Tibial nerve (tissue), 4 donors: ENCODE measurements around the gene SMO. TPM values are rescaled to one million over a fixed set of nuclear protein-coding genes. Genes with fewer than 3 reads are reported as not detected.

Experiments
- DNase-seq, 2 donors: peaks; one replicate each; pipeline ENCODE4 v3.0.0-alpha.2; 2019; ENCODE audit warnings: low spot score in 2 of 2
- H3K27ac ChIP-seq, 4 donors: fragments of 200-600 bp; sonication (generic) in 3 of 4; one replicate each; pipeline ENCODE4 v1.5.1; 2017 to 2019; ENCODE audit warnings: mild to moderate bottlenecking in 1 of 4
- H3K27me3 ChIP-seq, 2 donors: fragments of 200-600 bp; sonication (generic) in 1 of 2; one replicate each; pipeline versions ENCODE4 v1.5.1 to v1.6.0; 2017 to 2019
- H3K36me3 ChIP-seq, 3 donors: fragments of 200-600 bp; sonication (generic); one replicate each; pipeline ENCODE4 v1.5.1; 2018 to 2019
- H3K4me1 ChIP-seq, 4 donors: fragments of 200-600 bp; sonication (generic) in 3 of 4; one replicate each; pipeline ENCODE4 v1.5.1; 2017 to 2019
- H3K4me3 ChIP-seq, 4 donors: fragments of 200-600 bp; sonication (generic) in 3 of 4; one replicate each; pipeline ENCODE4 v1.5.1; 2017 to 2019; ENCODE audit warnings: mild to moderate bottlenecking in 1 of 4, moderate library complexity in 1 of 4
- H3K9me3 ChIP-seq, 4 donors: fragments of 200-600 bp; sonication (generic) in 3 of 4; one replicate each; pipeline ENCODE4 v1.5.1; 2017 to 2019
- EP300 ChIP-seq, 2 donors: sonication (generic); formaldehyde crosslinking; IDR thresholded peaks; one replicate each; pipeline ENCODE4 v1.6.1; 2017; ENCODE audit warnings: antibody characterized with exemption in 2 of 2, mild to moderate bottlenecking in 1 of 2
- POLR2A ChIP-seq, 2 donors: fragments of 450-650 bp; IDR thresholded peaks; one replicate each; pipeline ENCODE4 v1.6.1; 2017; ENCODE audit warnings: antibody characterized with exemption in 2 of 2, mild to moderate bottlenecking in 2 of 2, moderate library complexity in 2 of 2
- whole genome bisulfite sequencing, 2 donors: methylation state at CpG; one replicate each; pipeline ENCODE4 v1.1.5; 2018; 5-methylcytosine and 5-hydroxymethylcytosine counted together
- total RNA-seq, 4 donors: library from RNA; depleted of rRNA; stranded (reverse); fragments of >200 nt; gene quantifications; one replicate each; pipeline ENCODE4 v1.1.0, GENCODE V29; 2016
- TF ChIP-seq, protein P1 (sequence below), 5 experiments: fragments of 200-600 bp in 3 of 5; fragments of 450-650 bp in 2 of 5; sonication (generic) in 3 of 5; IDR thresholded peaks; one replicate each; pipeline ENCODE4 v1.5.1; 2016 to 2019; ENCODE audit warnings: antibody characterized with exemption in 5 of 5, mild to moderate bottlenecking in 3 of 5, moderate library complexity in 2 of 5

The SMO gene
- total RNA-seq, 4 donors from 2014 or later = 26.4 to 65.7 (median 51.5) TPM

- peaks cover 0 to 5% of the 10 kb centered on the region in 2 donors for H3K27me3 ChIP-seq
- 93 to 100% methylated on average over 3 of the region's 3 CpGs for WGBS, 2 donors
- no peaks in the 10 kb centered on the region for H3K9me3 ChIP-seq
- H3K4me1 ChIP-seq = peaks cover 0 to 21% (median 0%) of the 10 kb centered on the region in 4 donors
- H3K4me3 ChIP-seq = no peak overlapping the region
- no peak for DNase-seq
- TF ChIP-seq EP300 (IDR thresholded peaks at IDR 0.05) (no peak), POLR2A (IDR thresholded peaks at IDR 0.05) (no peak)
- TF ChIP-seq, protein P1, sequence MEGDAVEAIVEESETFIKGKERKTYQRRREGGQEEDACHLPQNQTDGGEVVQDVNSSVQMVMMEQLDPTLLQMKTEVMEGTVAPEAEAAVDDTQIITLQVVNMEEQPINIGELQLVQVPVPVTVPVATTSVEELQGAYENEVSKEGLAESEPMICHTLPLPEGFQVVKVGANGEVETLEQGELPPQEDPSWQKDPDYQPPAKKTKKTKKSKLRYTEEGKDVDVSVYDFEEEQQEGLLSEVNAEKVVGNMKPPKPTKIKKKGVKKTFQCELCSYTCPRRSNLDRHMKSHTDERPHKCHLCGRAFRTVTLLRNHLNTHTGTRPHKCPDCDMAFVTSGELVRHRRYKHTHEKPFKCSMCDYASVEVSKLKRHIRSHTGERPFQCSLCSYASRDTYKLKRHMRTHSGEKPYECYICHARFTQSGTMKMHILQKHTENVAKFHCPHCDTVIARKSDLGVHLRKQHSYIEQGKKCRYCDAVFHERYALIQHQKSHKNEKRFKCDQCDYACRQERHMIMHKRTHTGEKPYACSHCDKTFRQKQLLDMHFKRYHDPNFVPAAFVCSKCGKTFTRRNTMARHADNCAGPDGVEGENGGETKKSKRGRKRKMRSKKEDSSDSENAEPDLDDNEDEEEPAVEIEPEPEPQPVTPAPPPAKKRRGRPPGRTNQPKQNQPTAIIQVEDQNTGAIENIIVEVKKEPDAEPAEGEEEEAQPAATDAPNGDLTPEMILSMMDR (IDR thresholded peaks at IDR 0.05) = no peak
- no peaks in the 10 kb centered on the region for H3K36me3 ChIP-seq
- no peak overlapping the region for H3K27ac ChIP-seq
These were observed 5.5 kb downstream of the SMO start for GRCh38 chr7:129193892-129194291.

DNA sequence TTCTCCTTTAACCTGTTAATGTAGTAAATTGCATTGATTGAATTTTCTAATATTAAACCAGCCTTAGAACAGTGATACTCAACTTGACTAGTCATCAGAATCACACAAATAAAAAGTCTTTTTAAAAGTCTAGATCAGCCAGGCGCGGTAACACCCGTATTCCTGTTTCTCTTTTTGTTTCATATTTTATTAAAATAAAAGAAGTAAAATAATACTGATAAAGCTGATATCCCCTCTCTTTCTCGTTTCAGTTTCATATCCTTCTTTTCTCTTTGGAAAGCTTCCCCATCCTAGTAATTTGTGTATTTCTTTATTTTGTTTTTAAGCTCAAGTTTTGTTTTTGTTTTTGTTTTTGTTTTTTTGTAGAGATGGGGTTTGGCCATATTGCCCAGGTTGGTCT lies 9.3 kb downstream of the SMO start:
- H3K36me3 ChIP-seq = no peaks in the 10 kb centered on the region
- H3K27me3 ChIP-seq = no peaks in the 10 kb centered on the region
- no peak overlapping the region for H3K27ac ChIP-seq
- WGBS, 2 donors = 79 to 85% methylated on average over 4 of the region's 4 CpGs
- no peak overlapping the region for H3K4me3 ChIP-seq
- TF ChIP-seq, protein P1 (IDR thresholded peaks at IDR 0.05) = no peak
- no peak for TF ChIP-seq EP300 (IDR thresholded peaks at IDR 0.05)
- TF ChIP-seq POLR2A (IDR thresholded peaks at IDR 0.05) = no peak
- H3K9me3 ChIP-seq = no peaks in the 10 kb centered on the region
- no peak for DNase-seq
- H3K4me1 ChIP-seq = no peaks in the 10 kb centered on the region

DNA sequence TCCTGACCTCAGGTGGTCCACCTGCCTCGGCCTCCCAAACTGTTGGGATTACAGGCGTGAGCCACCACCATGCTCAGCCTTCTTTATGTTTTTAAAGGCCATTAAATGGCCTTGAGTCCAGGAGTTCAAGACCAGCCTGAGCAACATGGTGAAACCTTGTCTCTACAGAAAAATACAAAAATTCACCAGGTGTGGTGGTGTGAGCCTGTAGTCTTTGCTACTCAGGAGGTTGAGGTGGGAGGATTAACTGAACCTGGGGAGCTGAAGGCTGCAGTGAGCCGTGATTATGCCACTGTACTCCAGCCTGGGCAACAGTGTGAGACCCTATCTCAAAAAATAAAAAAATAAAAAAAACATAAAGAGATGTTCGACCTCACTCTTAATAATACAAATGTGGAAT lies 11.0 kb downstream of the SMO start:
- no peaks in the 10 kb centered on the region for H3K9me3 ChIP-seq
- no peak overlapping the region for H3K27ac ChIP-seq
- no peaks in the 10 kb centered on the region for H3K4me1 ChIP-seq
- no peaks in the 10 kb centered on the region for H3K36me3 ChIP-seq
- no peak overlapping the region for H3K4me3 ChIP-seq
- 96 to 97% methylated on average over 4 of the region's 4 CpGs for WGBS, 2 donors
- no peak for TF ChIP-seq EP300 (IDR thresholded peaks at IDR 0.05)
- TF ChIP-seq, protein P1 (IDR thresholded peaks at IDR 0.05) = no peak
- no peak for TF ChIP-seq POLR2A (IDR thresholded peaks at IDR 0.05)
- no peak for DNase-seq
- no peaks in the 10 kb centered on the region for H3K27me3 ChIP-seq

DNA sequence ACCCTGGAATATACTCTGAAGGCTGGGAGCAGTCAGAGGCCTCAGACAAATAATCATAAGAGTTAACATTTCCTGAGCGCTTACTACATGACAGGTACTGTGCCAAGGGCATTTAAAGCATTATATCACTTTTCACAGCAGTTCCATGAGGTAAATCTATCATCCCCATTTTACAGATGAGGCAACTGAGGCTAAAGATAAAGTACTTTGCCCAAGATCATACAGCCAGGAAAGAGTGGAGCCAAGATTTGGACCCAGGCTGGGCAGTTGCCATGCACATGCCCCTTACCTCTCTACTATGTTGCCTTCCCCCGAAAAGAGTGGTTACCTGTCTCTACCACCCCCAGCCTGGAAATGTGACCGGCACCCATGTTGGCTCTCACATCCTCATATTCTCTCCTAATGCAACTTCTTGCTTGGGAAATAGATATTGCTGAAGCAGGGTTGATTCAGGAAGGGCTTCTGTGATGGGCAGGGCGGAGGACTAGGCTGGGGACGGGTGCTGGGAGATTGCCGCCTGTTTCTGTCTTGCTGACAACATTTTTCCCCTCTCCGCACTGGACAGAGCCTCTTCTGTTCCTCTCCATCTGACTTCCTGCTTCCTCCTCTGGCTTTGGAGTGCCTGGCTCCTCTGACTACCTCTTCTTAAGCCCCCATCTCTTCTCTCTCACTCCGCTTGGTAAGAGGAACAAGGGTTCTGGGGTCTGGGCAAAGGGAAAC lies 13.8 kb downstream of the SMO start:
- no peak for DNase-seq
- Histone ChIP-seq H3K4me1 (no peaks in the 10 kb centered on the region), H3K27me3 (no peaks in the 10 kb centered on the region), H3K9me3 (no peaks in the 10 kb centered on the region), H3K27ac (no peak overlapping the region), H3K36me3 (peaks cover 0 to 23% (median 0%) of the 10 kb centered on the region in 3 donors), H3K4me3 (no peak overlapping the region)
- WGBS, 2 donors = 64% methylated on average over 8 of the region's 8 CpGs
- no peak for TF ChIP-seq EP300 (IDR thresholded peaks at IDR 0.05)
- TF ChIP-seq, protein P1 (IDR thresholded peaks at IDR 0.05) = no peak
- no peak for TF ChIP-seq POLR2A (IDR thresholded peaks at IDR 0.05)

DNA sequence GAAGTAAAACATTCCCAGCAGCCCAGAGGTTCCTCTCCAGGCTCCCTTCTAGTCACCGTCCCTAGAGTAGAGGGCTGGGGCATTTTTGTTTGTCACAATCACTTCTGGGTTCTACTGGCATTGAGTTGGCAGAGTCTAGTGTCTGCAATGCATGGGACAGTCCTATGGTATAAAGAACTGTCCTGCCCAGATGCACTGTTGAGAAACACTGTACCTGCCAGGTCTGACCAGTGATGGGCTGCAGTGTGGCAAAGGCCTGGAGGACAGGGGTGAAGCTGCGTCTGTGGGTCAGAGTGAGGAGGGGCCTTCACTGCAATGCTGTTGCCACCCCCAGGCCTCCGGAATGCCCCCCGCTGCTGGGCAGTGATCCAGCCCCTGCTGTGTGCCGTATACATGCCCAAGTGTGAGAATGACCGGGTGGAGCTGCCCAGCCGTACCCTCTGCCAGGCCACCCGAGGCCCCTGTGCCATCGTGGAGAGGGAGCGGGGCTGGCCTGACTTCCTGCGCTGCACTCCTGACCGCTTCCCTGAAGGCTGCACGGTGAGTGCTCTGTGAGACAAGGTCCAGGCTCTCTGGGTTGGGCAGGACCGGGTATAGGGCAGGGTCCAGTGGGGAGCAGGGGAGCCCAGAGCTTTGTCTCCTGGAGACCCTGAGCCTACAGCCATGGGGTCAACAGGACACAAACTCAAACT lies 14.8 kb downstream of the SMO start:
- no peak for DNase-seq
- Histone ChIP-seq H3K27ac (no peak overlapping the region), H3K36me3 (peaks cover 0 to 23% (median 0%) of the 10 kb centered on the region in 3 donors)

More for the DNA sequence above, 14.8 kb downstream of the SMO start:
- TF ChIP-seq POLR2A (IDR thresholded peaks at IDR 0.05) (no peak), EP300 (IDR thresholded peaks at IDR 0.05) (no peak)
- TF ChIP-seq, protein P1 (IDR thresholded peaks at IDR 0.05) = no peak
- Histone ChIP-seq H3K27me3 (no peaks in the 10 kb centered on the region), H3K4me1 (peaks cover 0 to 2% (median 0%) of the 10 kb centered on the region in 4 donors), H3K9me3 (no peaks in the 10 kb centered on the region), H3K4me3 (no peak overlapping the region)
- 66 to 76% methylated on average over 7 to 11 of the region's 14 CpGs for WGBS, 2 donors
